ENCODE measurements around the gene COIL. TPM values are rescaled to one million over a fixed set of nuclear protein-coding genes. Genes with fewer than 3 reads are reported as not detected.
A peak's percentile ranks its signal among the peaks of the same experiment; 100 is the strongest.

COIL gene
- total RNA-seq, 2 experiments from 2014 or later: 16.9 to 19.8 TPM

- peaks cover 4% of the 10 kb centered on the region for H3K4me1 Mint-ChIP-seq
- CTCF ChIA-PET: interaction anchor here (0.8 to 1.2 kb wide), 2 partner anchors 18 to 29 kb away, joined by 3 read pairs; no protein-coding TSS in a partner anchor
- no peak overlapping the region for H3K4me3 Mint-ChIP-seq
- no peak for DNase-seq
- no peaks in the 10 kb centered on the region for H3K27me3 Mint-ChIP-seq
- peak overlapping the region; percentile 3 for H3K27ac Mint-ChIP-seq
- POLR2A ChIA-PET: no interaction called here
- H3K36me3 Mint-ChIP-seq (ENCODE audit: low read depth): peaks cover 97% of the 10 kb centered on the region
- H3K9me3 Mint-ChIP-seq: peaks cover 7% of the 10 kb centered on the region
Observed at GRCh38 chr17:56892333-56892732, 68.5 kb downstream of the COIL start.

- peak; percentile 41 for DNase-seq
- Mint-ChIP-seq H3K4me1 (peaks cover 6% of the 10 kb centered on the region), H3K27ac (no peak overlapping the region), H3K4me3 (no peak overlapping the region), H3K27me3 (no peaks in the 10 kb centered on the region), H3K36me3 (ENCODE audit: low read depth) (peaks cover 98% of the 10 kb centered on the region), H3K9me3 (peaks cover 9% of the 10 kb centered on the region)
- ChIA-PET POLR2A (no interaction called here), CTCF (interaction anchor here (0.8 to 1.6 kb wide), 4 partner anchors 10 to 112 kb away, joined by 3 to 4 read pairs (median 4); no protein-coding TSS in a partner anchor)
Observed at GRCh38 chr17:56891751-56892150, 69.1 kb downstream of the COIL start.

- Mint-ChIP-seq H3K4me3 (no peak overlapping the region), H3K27ac (no peak overlapping the region), H3K9me3 (peaks cover 9% of the 10 kb centered on the region), H3K27me3 (no peaks in the 10 kb centered on the region), H3K4me1 (peaks cover 6% of the 10 kb centered on the region), H3K36me3 (ENCODE audit: low read depth) (peaks cover 98% of the 10 kb centered on the region)
- ChIA-PET POLR2A (no interaction called here), CTCF (interaction anchor here (0.9 to 1.6 kb wide), 6 partner anchors 8 to 111 kb away, joined by 3 to 4 read pairs (median 4); no protein-coding TSS in a partner anchor)
- no peak for DNase-seq
Observed at GRCh38 chr17:56890906-56891674, 69.8 kb downstream of the COIL start.

GRCh38 chr17:56890390-56890789 lies 70.5 kb downstream of the COIL start:
- Mint-ChIP-seq H3K4me1 (peaks cover 7% of the 10 kb centered on the region), H3K36me3 (ENCODE audit: low read depth) (peaks cover 91% of the 10 kb centered on the region), H3K27me3 (no peaks in the 10 kb centered on the region), H3K9me3 (peaks cover 9% of the 10 kb centered on the region), H3K4me3 (no peak overlapping the region), H3K27ac (no peak overlapping the region)
- ChIA-PET POLR2A (no interaction called here), CTCF (interaction anchor here (0.9 to 1.6 kb wide), 6 partner anchors 9 to 73 kb away, joined by 3 to 4 read pairs (median 3); partner anchors contain the start of gene TRIM25)
- DNase-seq: no peak

Other genes with a start within 250 kb of the COIL start
- 1 to 10 TPM; 5.1 to 5.2 TPM for gene C17orf67, start 127.1 kb downstream of the COIL start, total RNA-seq
- 10 to 100 TPM; 24.6 to 25.3 TPM for gene DGKE, start 126.9 kb downstream of the COIL start, total RNA-seq
- 100 to 1,000 TPM; 168 to 193 TPM for gene TRIM25, start 47.0 kb downstream of the COIL start, total RNA-seq
- 10 to 100 TPM in 1 of 2 experiments, 1 to 10 TPM in 1; 9.6 to 11.5 TPM for gene SCPEP1, start 17.1 kb upstream of the COIL start, total RNA-seq
- gene AKAP1, start 124.2 kb upstream of the COIL start, total RNA-seq: 10 to 100 TPM; 25.4 to 29.7 TPM